ENCODE results near the gene SPOCK3. TPM values are rescaled to one million over a fixed set of nuclear protein-coding genes. Genes with fewer than 3 reads are reported as not detected.

Gene SPOCK3
- total and polyA plus RNA-seq, 12 donors = 0.08 to 0.53 (median 0.37) TPM; not detected in 9

- WGBS, 2 donors = 39 to 45% methylated on average over 1 of the region's 1 CpG
- Histone ChIP-seq H3K27me3 (no peaks in the 10 kb centered on the region), H3K36me3 (no peaks in the 10 kb centered on the region), H3K27ac (no peak overlapping the region), H3K4me3 (no peak overlapping the region), H3K9me3 (no peaks in the 10 kb centered on the region), H3K4me1 (no peaks in the 10 kb centered on the region)
- ATAC-seq (no peak), DNase-seq (no peak)
- no peak for TF ChIP-seq CTCF (IDR thresholded peaks at IDR 0.05)
- intact Hi-C loops (cut with DNase I) = no loop called here
Measured at GRCh38 chr4:166996216-166996615, 238.1 kb downstream of the SPOCK3 start.

GRCh38 chr4:166994686-166995085, 239.6 kb downstream of the SPOCK3 start:
- H3K4me3 ChIP-seq = no peak overlapping the region
- no peak for ATAC-seq
- H3K27me3 ChIP-seq = no peaks in the 10 kb centered on the region
- H3K27ac ChIP-seq = no peak overlapping the region
- no peak for TF ChIP-seq CTCF (IDR thresholded peaks at IDR 0.05)
- intact Hi-C loops (cut with DNase I) = no loop called here
- H3K36me3 ChIP-seq = no peaks in the 10 kb centered on the region
- no peaks in the 10 kb centered on the region for H3K4me1 ChIP-seq
- no peak for DNase-seq
- no peaks in the 10 kb centered on the region for H3K9me3 ChIP-seq

DNA sequence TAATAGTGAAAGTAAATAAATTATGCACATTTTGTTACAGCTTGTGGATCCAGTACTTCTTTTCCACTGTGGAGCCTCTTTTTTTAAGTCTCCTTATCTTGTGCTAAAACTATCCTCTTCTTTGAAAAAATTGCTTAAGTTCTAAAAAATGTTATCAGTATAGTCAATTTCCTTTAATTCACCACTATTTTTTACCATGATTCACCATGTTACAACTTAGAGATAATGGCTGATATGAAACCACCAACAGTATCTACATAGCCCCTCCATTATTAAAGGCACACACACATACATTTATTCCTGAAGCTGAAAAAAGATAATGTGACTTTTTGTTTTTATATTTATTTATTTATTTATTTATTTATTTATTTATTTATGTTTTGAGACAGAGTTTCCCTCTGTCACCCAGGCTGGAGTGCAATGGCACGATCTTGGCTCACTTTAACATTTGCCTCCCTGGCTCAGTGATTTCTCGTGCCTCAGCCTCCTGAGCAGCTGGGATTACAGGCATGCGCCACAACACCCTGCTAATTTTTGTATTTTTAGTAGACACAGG, 243.2 kb downstream of the SPOCK3 start:
- TF ChIP-seq CTCF (IDR thresholded peaks at IDR 0.05) = no peak
- whole genome bisulfite sequencing, 2 donors = 88 to 89% methylated on average over 3 of the region's 3 CpGs
- intact Hi-C loops (cut with DNase I) = no loop called here
- H3K4me1 ChIP-seq = no peaks in the 10 kb centered on the region
- no peaks in the 10 kb centered on the region for H3K9me3 ChIP-seq
- DNase-seq (no peak), ATAC-seq (no peak)
- H3K4me3 ChIP-seq = no peak overlapping the region
- H3K36me3 ChIP-seq = no peaks in the 10 kb centered on the region
- no peaks in the 10 kb centered on the region for H3K27me3 ChIP-seq
- no peak overlapping the region for H3K27ac ChIP-seq

DNA sequence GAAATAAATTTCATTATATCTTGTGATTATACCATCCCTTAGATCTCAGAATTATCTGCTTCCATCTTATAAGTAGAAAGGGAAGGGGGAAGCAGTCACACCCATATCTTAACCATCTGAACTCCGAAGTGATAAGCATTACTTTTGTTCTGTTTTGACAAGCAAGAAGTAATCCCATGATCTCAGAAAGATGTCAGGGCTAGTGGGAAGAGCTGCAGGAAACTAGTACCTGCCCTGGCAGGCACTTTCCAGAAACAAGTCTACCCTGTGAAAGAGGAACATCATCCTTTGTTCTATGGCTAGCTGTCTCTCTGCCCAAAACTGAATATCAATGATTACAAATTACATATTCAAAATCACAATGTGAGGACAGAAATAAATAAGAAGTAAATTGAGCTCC, 244.4 kb downstream of the SPOCK3 start:
- intact Hi-C loops (cut with DNase I) = no loop called here
- Histone ChIP-seq H3K27ac (no peak overlapping the region), H3K36me3 (no peaks in the 10 kb centered on the region), H3K9me3 (no peaks in the 10 kb centered on the region), H3K27me3 (no peaks in the 10 kb centered on the region), H3K4me1 (no peaks in the 10 kb centered on the region), H3K4me3 (no peak overlapping the region)
- ATAC-seq (no peak), DNase-seq (no peak)
- no peak for TF ChIP-seq CTCF (IDR thresholded peaks at IDR 0.05)
- WGBS, 2 donors = 61 to 63% methylated on average over 1 of the region's 1 CpG
